Ishikawa (cell line): ENCODE measurements around the gene KIF22.
A peak's percentile ranks its signal among the peaks of the same experiment; 100 is the strongest.

Experiments
- CEBPB ChIP-seq: IDR thresholded peaks from 2 replicates; pipeline ENCODE4 v1.6.1; 2012
- CREB1 ChIP-seq: IDR thresholded peaks from 2 replicates; pipeline ENCODE4 v1.6.1; 2012; ENCODE audit warnings: low read depth
- EGR1 ChIP-seq: IDR thresholded peaks from 2 replicates; pipeline ENCODE4 v1.6.1; 2012
- EP300 ChIP-seq: IDR thresholded peaks from 2 replicates; pipeline ENCODE4 v1.6.1; 2012; ENCODE audit warnings: borderline replicate concordance
- FOXM1 ChIP-seq: IDR thresholded peaks from 2 replicates; pipeline ENCODE4 v1.6.1; 2012; ENCODE audit warnings: low read depth, borderline replicate concordance
- NFIC ChIP-seq: IDR thresholded peaks from 2 replicates; pipeline ENCODE4 v1.6.1; 2012
- RAD21 ChIP-seq: IDR thresholded peaks from 2 replicates; pipeline ENCODE4 v1.6.1; 2012; ENCODE audit warnings: low read depth
- TAF1 ChIP-seq: IDR thresholded peaks from 2 replicates; pipeline ENCODE4 v1.6.1; 2012; ENCODE audit warnings: low read depth, mild to moderate bottlenecking
- TCF12 ChIP-seq: IDR thresholded peaks from 2 replicates; pipeline ENCODE4 v1.6.1; 2012; ENCODE audit warnings: low read depth
- TEAD4 ChIP-seq: IDR thresholded peaks from 2 replicates; pipeline ENCODE4 v1.6.1; 2012
- YY1 ChIP-seq: IDR thresholded peaks from 2 replicates; pipeline ENCODE4 v1.6.1; 2012; ENCODE audit warnings: low read depth
- ZBTB7A ChIP-seq: IDR thresholded peaks from 2 replicates; pipeline ENCODE4 v1.6.1; 2012; ENCODE audit warnings: low read depth
- TF ChIP-seq, protein P1 (sequence below): IDR thresholded peaks from 2 replicates; pipeline ENCODE4 v1.6.1; 2012
- TF ChIP-seq, protein P2 (sequence below): IDR thresholded peaks from 2 replicates; pipeline ENCODE4 v1.6.1; 2012
- TF ChIP-seq, protein P3 (sequence below): IDR thresholded peaks from 2 replicates; pipeline ENCODE4 v1.6.1; 2012; ENCODE audit warnings: low read depth, mild to moderate bottlenecking

Gene KIF22

DNA sequence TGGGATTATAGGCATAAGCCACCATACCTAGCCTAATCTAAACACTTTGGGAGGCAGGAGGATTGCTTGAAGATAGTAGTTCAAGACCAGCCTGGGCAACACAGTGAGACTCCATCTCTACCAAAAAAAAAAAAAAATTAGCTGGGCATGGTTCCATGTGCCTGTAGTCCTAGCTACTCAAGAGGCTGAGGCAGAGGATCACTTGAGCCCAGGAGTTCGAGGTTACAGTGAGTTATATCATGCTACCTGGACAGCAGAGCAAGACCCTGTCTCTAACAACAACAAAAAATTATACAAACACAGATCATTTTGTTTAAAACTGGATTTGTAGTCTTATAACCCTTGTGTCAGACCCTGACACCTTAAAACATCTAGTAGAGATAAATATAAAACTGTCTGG is 37.0 kb upstream of the KIF22 start:
- TF ChIP-seq CREB1 = no peak
- no peak for TF ChIP-seq TEAD4
- TF ChIP-seq, protein P1, sequence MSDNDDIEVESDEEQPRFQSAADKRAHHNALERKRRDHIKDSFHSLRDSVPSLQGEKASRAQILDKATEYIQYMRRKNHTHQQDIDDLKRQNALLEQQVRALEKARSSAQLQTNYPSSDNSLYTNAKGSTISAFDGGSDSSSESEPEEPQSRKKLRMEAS = no peak
- TF ChIP-seq ZBTB7A = no peak
- TF ChIP-seq EGR1 = no peak
- TF ChIP-seq NFIC = no peak
- TF ChIP-seq, protein P2, sequence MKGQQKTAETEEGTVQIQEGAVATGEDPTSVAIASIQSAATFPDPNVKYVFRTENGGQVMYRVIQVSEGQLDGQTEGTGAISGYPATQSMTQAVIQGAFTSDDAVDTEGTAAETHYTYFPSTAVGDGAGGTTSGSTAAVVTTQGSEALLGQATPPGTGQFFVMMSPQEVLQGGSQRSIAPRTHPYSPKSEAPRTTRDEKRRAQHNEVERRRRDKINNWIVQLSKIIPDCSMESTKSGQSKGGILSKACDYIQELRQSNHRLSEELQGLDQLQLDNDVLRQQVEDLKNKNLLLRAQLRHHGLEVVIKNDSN = no peak
- TF ChIP-seq, protein P3, sequence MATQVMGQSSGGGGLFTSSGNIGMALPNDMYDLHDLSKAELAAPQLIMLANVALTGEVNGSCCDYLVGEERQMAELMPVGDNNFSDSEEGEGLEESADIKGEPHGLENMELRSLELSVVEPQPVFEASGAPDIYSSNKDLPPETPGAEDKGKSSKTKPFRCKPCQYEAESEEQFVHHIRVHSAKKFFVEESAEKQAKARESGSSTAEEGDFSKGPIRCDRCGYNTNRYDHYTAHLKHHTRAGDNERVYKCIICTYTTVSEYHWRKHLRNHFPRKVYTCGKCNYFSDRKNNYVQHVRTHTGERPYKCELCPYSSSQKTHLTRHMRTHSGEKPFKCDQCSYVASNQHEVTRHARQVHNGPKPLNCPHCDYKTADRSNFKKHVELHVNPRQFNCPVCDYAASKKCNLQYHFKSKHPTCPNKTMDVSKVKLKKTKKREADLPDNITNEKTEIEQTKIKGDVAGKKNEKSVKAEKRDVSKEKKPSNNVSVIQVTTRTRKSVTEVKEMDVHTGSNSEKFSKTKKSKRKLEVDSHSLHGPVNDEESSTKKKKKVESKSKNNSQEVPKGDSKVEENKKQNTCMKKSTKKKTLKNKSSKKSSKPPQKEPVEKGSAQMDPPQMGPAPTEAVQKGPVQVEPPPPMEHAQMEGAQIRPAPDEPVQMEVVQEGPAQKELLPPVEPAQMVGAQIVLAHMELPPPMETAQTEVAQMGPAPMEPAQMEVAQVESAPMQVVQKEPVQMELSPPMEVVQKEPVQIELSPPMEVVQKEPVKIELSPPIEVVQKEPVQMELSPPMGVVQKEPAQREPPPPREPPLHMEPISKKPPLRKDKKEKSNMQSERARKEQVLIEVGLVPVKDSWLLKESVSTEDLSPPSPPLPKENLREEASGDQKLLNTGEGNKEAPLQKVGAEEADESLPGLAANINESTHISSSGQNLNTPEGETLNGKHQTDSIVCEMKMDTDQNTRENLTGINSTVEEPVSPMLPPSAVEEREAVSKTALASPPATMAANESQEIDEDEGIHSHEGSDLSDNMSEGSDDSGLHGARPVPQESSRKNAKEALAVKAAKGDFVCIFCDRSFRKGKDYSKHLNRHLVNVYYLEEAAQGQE = no peak
- TF ChIP-seq YY1 = no peak
- TF ChIP-seq TCF12 = no peak
- no peak for TF ChIP-seq TAF1
- no peak for TF ChIP-seq CEBPB
- no peak for TF ChIP-seq EP300
- TF ChIP-seq RAD21 = no peak
- no peak for TF ChIP-seq FOXM1

DNA sequence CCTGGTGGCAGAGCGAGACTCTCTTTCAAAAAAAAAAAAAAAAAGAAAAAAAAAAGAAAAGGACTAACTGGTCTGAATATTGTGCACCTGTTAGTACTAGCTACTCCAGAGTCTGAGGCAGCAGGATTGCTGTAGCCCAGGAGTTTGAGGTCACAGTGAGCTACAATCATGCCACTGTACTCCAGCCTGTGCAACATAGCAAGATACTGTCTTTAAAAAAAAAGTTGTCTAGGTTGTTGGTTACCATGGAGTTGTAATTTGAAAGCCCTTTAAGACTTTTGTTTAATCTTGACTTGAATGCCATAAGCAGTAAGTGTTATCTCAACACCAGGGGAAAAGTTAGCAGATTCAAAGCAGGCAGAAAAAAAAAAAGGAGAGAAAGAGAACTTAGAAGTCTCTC is 33.9 kb upstream of the KIF22 start:
- TF ChIP-seq ZBTB7A (no peak), TEAD4 (no peak), TAF1 (no peak), YY1 (no peak), TCF12 (no peak), CREB1 (no peak), EGR1 (no peak), EP300 (no peak), RAD21 (no peak), NFIC (no peak), FOXM1 (no peak), CEBPB (no peak)
- TF ChIP-seq, protein P2 = no peak
- TF ChIP-seq, protein P1 = no peak
- TF ChIP-seq, protein P3 = no peak

DNA sequence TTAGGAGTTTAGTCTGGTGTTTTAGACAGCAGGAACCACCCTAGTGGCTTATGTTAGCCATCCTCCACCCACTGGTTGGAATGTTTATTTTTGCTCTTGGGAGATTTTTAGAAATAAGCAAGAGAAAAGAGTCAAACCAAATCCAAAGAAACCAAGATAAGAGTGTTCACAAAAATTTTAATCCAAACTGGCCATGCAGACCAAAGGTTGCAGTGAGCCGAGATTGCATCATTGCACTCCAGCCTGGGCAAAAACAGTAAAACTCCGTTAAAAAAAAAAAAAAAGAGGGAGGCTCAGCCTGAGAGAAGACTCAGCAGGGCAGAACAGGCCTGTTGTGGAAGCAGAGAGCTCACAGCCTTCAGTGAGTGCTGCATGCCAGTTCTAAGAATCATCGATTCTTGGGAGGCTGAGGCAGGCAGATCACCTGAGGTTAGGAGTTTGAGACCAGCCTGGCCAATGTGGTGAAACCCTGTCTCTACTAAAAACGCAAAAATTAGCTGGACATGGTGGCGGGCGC is 32.5 kb upstream of the KIF22 start:
- TF ChIP-seq CEBPB (peak; percentile 76), TCF12 (no peak)

DNA sequence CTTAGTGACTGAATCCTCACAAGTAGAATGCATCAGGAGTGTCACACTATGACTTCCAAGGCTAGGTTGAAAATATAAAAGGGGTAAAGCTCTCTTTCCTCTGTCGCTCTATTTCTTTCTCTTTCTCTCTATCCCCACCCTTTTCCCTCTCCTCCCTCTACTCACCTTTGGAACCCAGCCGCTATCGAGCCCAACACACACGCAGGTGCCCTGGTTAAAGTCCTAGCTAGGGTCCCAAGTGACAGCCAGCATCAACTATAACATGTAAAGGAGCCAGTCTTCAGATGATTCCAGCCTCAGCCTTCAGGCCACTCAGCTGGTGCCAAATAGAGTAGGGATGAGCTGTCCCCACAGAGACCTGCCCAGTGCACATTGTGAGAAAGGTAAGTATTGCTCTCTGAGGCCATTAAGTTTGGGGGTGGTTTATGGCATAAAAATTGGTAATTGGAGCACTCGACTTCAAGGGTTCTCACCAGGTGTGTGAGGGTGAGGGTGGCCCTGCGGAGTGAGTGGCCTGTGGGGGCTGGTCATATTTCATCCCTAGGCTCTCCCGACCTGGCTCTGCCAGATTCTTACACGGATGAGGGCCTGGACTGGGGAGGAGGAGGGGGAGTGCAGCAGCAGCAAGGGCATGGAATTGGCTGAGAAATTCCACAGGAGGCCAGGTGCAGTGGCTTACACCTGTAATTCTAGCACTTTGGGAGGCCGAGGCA is 29.8 kb upstream of the KIF22 start:
- TF ChIP-seq CEBPB (no peak), TCF12 (peak; percentile 79), ZBTB7A (no peak), EGR1 (no peak), FOXM1 (no peak), TAF1 (no peak), YY1 (no peak), NFIC (peak; percentile 31; the same call in 1 of the 2 replicates), RAD21 (no peak), CREB1 (no peak), EP300 (peak; percentile 65; the same call in 1 of the 2 replicates), TEAD4 (peak; percentile 48; the same call in 1 of the 2 replicates)
- TF ChIP-seq, protein P3 = no peak
- TF ChIP-seq, protein P2 = no peak
- TF ChIP-seq, protein P1 = no peak
